K562 (cell line): ENCODE measurements around the gene DBF4B. TPM values are rescaled to one million over a fixed set of nuclear protein-coding genes. Genes with fewer than 3 reads are reported as not detected.

Source experiments
- ARID1B ChIP-seq: fragments of 450-650 bp; IDR thresholded peaks from 2 replicates; pipeline ENCODE4 v1.6.1; 2016; ENCODE audit warnings: antibody characterized with exemption, mild to moderate bottlenecking, inconsistent platforms
- DLX4 ChIP-seq: fragments of 250-450 bp; sonication (Bioruptor Pico); IDR thresholded peaks from 2 replicates; pipeline ENCODE4 v1.6.1; 2021; ENCODE audit warnings: mild to moderate bottlenecking
- HDAC8 ChIP-seq: fragments of 450-650 bp; IDR thresholded peaks from 2 replicates; pipeline ENCODE4 v1.6.1; 2016; ENCODE audit warnings: mild to moderate bottlenecking, missing genetic modification characterization, moderate library complexity, missing compliant biosample characterization
- HNRNPH1 ChIP-seq: fragments of 200-400 bp; formaldehyde crosslinking; optimal IDR thresholded peaks from 2 replicates; pipeline ENCODE3; 2017; ENCODE audit warnings: low read depth, mild to moderate bottlenecking, low read length, moderate library complexity
- MCM7 ChIP-seq, 2 experiments: fragments of 450-650 bp; IDR thresholded peaks; 2 replicates each; pipeline ENCODE4 v1.6.1; 2016 to 2018
- MNT ChIP-seq, 2 experiments: fragments of 450-650 bp; conservative IDR thresholded peaks; 2 replicates each; pipeline ENCODE4 v1.6.1; 2017; ENCODE audit warnings: mild to moderate bottlenecking in 2 of 2, moderate library complexity in 2 of 2
- NCOR1 ChIP-seq: fragments of 450-650 bp; IDR thresholded peaks from 2 replicates; pipeline ENCODE4 v1.6.1; 2016; ENCODE audit warnings: mild to moderate bottlenecking, moderate library complexity
- NFE2 ChIP-seq: IDR thresholded peaks from 2 replicates; pipeline ENCODE4 v1.6.1; 2014; ENCODE audit warnings: antibody characterized with exemption, low read depth
- NONO ChIP-seq, 2 experiments: fragments of 200-400 bp in 1 of 2; fragments of 450-650 bp in 1 of 2; formaldehyde crosslinking in 1 of 2; IDR thresholded peaks; 2 replicates each; pipeline ENCODE4 v1.6.1; 2017; ENCODE audit warnings: low read depth in 2 of 2, mild to moderate bottlenecking in 2 of 2, moderate library complexity in 2 of 2, low read length in 1 of 2
- NR1H2 ChIP-seq: sonication (generic); formaldehyde crosslinking; IDR thresholded peaks from 2 replicates; pipeline ENCODE4 v1.4.0; 2020; ENCODE audit warnings: mild to moderate bottlenecking, missing genetic modification reagents
- NRF1 ChIP-seq, 2 experiments: fragments of 450-650 bp; IDR thresholded peaks in 1 of 2; conservative IDR thresholded peaks in 1 of 2; 2 replicates each; pipeline ENCODE4 v1.6.1; 2014; ENCODE audit warnings: mild to moderate bottlenecking in 2 of 2
- PHF21A ChIP-seq: fragments of 450-650 bp; IDR thresholded peaks from 2 replicates; pipeline ENCODE4 v1.6.1; 2017; ENCODE audit warnings: low read depth, borderline replicate concordance
- POLR2AphosphoS5 ChIP-seq: IDR thresholded peaks from 2 replicates; pipeline ENCODE4 v1.6.1; 2011; ENCODE audit warnings: mild to moderate bottlenecking, low read depth, low read length, moderate library complexity; ENCODE audit not compliant: control insufficient read depth, insufficient read depth
- PURB ChIP-seq: sonication (generic); formaldehyde crosslinking; IDR thresholded peaks from 2 replicates; pipeline ENCODE4 v1.9.0; 2021; ENCODE audit warnings: low read depth, mild to moderate bottlenecking, missing genetic modification reagents
- SNIP1 ChIP-seq: fragments of 450-650 bp; IDR thresholded peaks from 2 replicates; pipeline ENCODE4 v1.7.1; 2017; ENCODE audit warnings: low read depth, mild to moderate bottlenecking
- TFAP4 ChIP-seq: sonication (generic); formaldehyde crosslinking; IDR thresholded peaks from 2 replicates; pipeline ENCODE4 v1.8.0; 2022; ENCODE audit warnings: missing genetic modification reagents, mild to moderate bottlenecking, moderate library complexity, borderline replicate concordance
- ZEB2 ChIP-seq: fragments of 450-650 bp; IDR thresholded peaks from 2 replicates; pipeline ENCODE4 v1.6.1; 2016
- ZFP1 ChIP-seq: fragments of 450-650 bp; formaldehyde crosslinking; IDR thresholded peaks from 2 replicates; pipeline ENCODE4 v1.4.0; 2020; ENCODE audit warnings: mild to moderate bottlenecking, mixed read lengths
- ZNF197 ChIP-seq: fragments of 200-800 bp; sonication (Bioruptor generic); IDR thresholded peaks from 2 replicates; pipeline ENCODE4 v1.6.1; 2016; ENCODE audit warnings: low read depth, missing genetic modification characterization, missing compliant biosample characterization
- ZNF586 ChIP-seq: fragments of 450-650 bp; formaldehyde crosslinking; conservative IDR thresholded peaks from 2 replicates; pipeline ENCODE4 v1.4.0; 2020; ENCODE audit warnings: mild to moderate bottlenecking, moderate library complexity
- polyA plus RNA-seq, 8 experiments: library from polyadenylated mRNA; depleted of rRNA in 4 of 8; stranded (reverse) in 5 of 8; unstranded in 3 of 8; fragments of >200 nt; fragmentation: Nextera tagmentation in 2 of 8; fragmentation: Illumina TruSeq in 1 of 8; extraction: Ambion mirVana in 2 of 8; extraction: Trizol in 1 of 8; gene quantifications; 2 replicates each; pipeline versions ENCODE4 v1.2.1 to v1.2.3, GENCODE V29; 2011 to 2014; ENCODE audit warnings: inconsistent platforms in 1 of 8, missing spikeins in 1 of 8
- total RNA-seq, 7 experiments: library from RNA; depleted of rRNA in 6 of 7; stranded (reverse); fragments of >200 nt in 6 of 7; fragmentation: Illumina TruSeq in 2 of 7; extraction: Trizol in 2 of 7; gene quantifications; 2 replicates each; pipeline versions ENCODE4 v1.2.1 to v1.2.3, GENCODE V29; 2011 to 2021; ENCODE audit warnings: low replicate concordance in 1 of 7
- TF ChIP-seq, protein P1 (sequence below): fragments of 450-650 bp; IDR thresholded peaks from 2 replicates; pipeline ENCODE4 v1.6.1; 2016; ENCODE audit warnings: borderline replicate concordance
- TF ChIP-seq, protein P2 (sequence below): fragments of 450-650 bp; IDR thresholded peaks from 2 replicates; pipeline ENCODE4 v1.6.1; 2018; ENCODE audit warnings: mild to moderate bottlenecking, low read depth; ENCODE audit not compliant: partially characterized antibody

The DBF4B gene
- total and polyA plus RNA-seq, 9 of the 15 experiments (the other 6 are each of a cell fraction or from before 2014, with no cell fraction given), result 2.5 to 26.9 (median 14.6) TPM

DNA sequence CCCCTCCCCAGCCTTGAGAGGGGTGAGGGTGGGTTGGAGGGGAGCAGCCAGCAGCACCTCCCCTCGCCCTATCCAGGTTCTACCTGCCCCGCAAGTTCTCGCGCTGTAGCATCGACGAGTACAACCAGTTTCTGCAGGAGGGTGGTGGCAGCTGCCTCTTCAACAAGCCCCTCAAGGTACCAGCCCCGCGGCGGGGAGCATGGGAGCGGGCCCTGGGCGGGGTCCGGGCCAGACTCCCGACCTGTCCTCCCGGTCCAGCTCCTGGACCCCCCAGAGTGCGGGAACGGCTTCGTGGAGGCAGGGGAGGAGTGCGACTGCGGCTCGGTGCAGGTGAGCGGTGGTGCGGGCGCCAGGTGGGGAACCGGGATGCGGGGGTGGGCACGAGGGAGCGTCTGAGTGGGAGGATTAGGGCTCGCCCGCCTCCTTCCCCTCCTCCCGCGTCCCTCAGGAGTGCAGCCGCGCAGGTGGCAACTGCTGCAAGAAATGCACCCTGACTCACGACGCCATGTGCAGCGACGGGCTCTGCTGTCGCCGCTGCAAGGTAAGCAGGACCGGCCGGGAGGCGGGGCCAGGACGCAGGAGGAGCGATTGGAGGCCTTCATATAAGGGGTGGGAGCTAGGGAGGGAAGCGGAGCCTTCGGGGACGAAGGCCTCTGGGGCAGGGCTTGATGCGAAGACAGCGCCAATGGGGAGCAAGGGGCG lies 66.8 kb downstream of the DBF4B start (continued):
- TF ChIP-seq, protein P1, sequence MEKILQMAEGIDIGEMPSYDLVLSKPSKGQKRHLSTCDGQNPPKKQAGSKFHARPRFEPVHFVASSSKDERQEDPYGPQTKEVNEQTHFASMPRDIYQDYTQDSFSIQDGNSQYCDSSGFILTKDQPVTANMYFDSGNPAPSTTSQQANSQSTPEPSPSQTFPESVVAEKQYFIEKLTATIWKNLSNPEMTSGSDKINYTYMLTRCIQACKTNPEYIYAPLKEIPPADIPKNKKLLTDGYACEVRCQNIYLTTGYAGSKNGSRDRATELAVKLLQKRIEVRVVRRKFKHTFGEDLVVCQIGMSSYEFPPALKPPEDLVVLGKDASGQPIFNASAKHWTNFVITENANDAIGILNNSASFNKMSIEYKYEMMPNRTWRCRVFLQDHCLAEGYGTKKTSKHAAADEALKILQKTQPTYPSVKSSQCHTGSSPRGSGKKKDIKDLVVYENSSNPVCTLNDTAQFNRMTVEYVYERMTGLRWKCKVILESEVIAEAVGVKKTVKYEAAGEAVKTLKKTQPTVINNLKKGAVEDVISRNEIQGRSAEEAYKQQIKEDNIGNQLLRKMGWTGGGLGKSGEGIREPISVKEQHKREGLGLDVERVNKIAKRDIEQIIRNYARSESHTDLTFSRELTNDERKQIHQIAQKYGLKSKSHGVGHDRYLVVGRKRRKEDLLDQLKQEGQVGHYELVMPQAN, result peak; percentile 91
- TF ChIP-seq POLR2AphosphoS5, result no peak
- TF ChIP-seq NFE2, result no peak
- no peak for TF ChIP-seq PURB (CRISPR knock-in tag)
- peak; percentile 60 to 70; a peak in 3 of 4 replicates for TF ChIP-seq NRF1 (conservative IDR thresholded peaks at IDR 0.05 in 1 of 2, IDR thresholded peaks at IDR 0.05 in 1 of 2)
- TF ChIP-seq MNT (conservative IDR thresholded peaks at IDR 0.05), result peak; percentile 79 to 91
- peak; percentile 31; the same call in 1 of the 2 replicates for TF ChIP-seq HDAC8 (tag)
- TF ChIP-seq NCOR1, result no peak
- TF ChIP-seq ZFP1 (CRISPR knock-in tag), result no peak
- TF ChIP-seq SNIP1, result 0 out of 2 replicates have a peak, but pooled peaks have one; percentile 19
- no peak for TF ChIP-seq NR1H2 (CRISPR knock-in tag)
- no peak for TF ChIP-seq PHF21A
- TF ChIP-seq TFAP4 (CRISPR knock-in tag), result peak; percentile 53; the same call in 1 of the 2 replicates
- 0 out of 2 replicates have a peak, but pooled peaks have one; percentile 20 for TF ChIP-seq ZEB2
- TF ChIP-seq HNRNPH1, result no peak
- no peak for TF ChIP-seq ZNF197 (CRISPR knock-in tag)
- no peak for TF ChIP-seq DLX4
- TF ChIP-seq, protein P2, sequence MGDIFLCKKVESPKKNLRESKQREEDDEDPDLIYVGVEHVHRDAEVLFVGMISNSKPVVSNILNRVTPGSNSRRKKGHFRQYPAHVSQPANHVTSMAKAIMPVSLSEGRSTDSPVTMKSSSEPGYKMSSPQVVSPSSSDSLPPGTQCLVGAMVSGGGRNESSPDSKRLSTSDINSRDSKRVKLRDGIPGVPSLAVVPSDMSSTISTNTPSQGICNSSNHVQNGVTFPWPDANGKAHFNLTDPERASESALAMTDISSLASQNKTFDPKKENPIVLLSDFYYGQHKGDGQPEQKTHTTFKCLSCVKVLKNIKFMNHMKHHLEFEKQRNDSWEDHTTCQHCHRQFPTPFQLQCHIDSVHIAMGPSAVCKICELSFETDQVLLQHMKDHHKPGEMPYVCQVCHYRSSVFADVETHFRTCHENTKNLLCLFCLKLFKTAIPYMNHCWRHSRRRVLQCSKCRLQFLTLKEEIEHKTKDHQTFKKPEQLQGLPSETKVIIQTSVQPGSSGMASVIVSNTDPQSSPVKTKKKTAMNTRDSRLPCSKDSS, result no peak
- TF ChIP-seq ZNF586 (CRISPR knock-in tag), result no peak
- no peak for TF ChIP-seq MCM7 (IDR thresholded peaks at IDR 0.05)
- TF ChIP-seq ARID1B, result no peak
- TF ChIP-seq NONO (IDR thresholded peaks at IDR 0.05; ENCODE audit: low read depth in 2 of 2, low read length in 1 of 2), result no peak
